Uterus (tissue), 2 donors: Measurements from ENCODE around the gene JPH2.

Experiments used
- CTCF ChIP-seq, 4 experiments: fragments of 200-600 bp in 2 of 4; fragments of 450-650 bp in 2 of 4; sonication (generic) in 2 of 4; IDR thresholded peaks; one replicate each; pipeline ENCODE4 v1.5.1; 2016 to 2019; ENCODE audit warnings: antibody characterized with exemption in 4 of 4, mild to moderate bottlenecking in 2 of 4, moderate library complexity in 1 of 4
- POLR2A ChIP-seq, 2 donors: fragments of 450-650 bp; IDR thresholded peaks; one replicate each; pipeline ENCODE4 v1.6.1; 2016; ENCODE audit warnings: antibody characterized with exemption in 2 of 2, mild to moderate bottlenecking in 1 of 2, moderate library complexity in 1 of 2

GRCh38 chr20:44098256-44098630, 88.7 kb downstream of the JPH2 start:
- TF ChIP-seq CTCF (IDR thresholded peaks at IDR 0.05) (no peak), POLR2A (IDR thresholded peaks at IDR 0.05) (no peak)
